ENCODE measurements around the gene IDH2.

The IDH2 gene

GRCh38 chr15:90040618-90041017, 61.6 kb downstream of the IDH2 start:
- DNase-seq, result no peak

DNA sequence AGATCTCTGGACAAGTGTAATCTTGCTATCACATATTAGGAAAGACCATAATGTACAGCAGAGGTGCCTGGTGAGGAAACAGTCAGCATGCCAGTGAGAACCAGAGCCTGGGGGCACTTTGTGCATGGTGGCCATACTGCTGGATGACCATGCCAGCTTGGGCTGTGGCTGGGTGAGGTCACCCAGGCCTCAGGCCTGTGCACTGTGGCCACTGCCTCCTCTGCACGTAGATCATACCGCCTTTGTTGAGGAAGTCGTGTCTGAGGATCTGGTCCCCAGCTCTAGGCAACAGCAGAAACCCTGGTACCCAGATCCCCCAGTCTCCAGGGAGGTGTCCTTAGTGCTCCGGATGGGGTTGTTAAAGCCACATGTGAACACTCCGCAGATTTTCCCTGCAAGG, 62.3 kb downstream of the IDH2 start:
- DNase-seq, result no peak

DNA sequence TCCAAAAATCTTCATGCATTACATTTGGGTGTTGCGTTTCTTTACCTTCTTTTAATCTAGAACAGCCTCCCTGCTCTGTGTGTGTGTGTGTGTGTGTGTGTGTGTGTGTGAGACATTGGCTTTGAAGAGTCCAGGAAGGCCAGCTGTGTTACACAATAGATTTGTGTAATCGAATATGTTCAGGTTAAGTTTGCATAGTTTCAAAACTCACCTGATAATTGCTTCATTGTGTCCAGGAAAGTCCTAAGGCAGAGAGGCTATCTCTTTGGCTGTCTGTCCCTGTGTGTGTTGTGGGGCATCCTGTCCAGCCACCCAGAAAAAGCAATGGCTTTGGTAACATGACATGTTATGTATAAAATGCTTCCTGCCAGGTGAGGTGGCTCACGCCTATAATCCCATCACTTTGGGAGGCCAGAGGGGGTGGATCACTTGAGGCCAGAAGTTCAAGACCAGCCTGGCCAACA, 63.6 kb downstream of the IDH2 start:
- DNase-seq, result no peak

DNA sequence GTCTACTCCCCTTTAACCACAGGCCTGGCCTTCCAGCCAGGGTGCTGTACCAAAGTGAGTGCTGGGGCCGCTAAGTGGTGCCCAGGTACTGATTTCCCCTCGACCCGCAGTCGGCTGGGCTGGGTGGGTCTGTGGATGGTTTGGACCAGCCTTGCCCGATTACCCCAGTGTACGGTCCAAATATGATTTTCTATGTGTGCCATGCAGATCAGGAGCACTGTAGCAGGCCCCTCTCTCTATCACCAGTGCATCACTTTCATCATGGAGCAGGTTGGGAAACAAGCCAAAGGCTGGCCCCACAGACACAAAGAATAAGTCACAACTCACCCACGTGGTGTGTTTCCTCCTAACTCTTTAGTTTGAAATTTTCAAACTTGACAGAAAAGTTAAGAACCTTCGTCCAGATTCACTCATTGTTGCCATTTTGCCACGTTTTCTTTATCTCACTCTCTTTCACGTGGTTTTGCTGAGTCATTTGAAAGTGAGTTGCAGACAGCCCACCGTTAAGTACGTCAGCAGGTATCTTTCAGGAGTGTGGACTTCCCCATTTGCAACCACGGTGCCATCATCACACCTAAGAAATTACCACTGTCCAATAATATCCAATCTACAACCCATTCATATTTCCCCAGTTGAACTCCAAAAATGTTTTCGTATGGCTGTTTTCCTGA, 64.2 kb downstream of the IDH2 start:
- DNase-seq, result no peak

- no peak for DNase-seq
Measured at GRCh38 chr15:90037511-90037860, 64.8 kb downstream of the IDH2 start.

- DNase-seq, result no peak
Measured at GRCh38 chr15:90036806-90037510, 65.3 kb downstream of the IDH2 start.

GRCh38 chr15:90036343-90036742, 65.9 kb downstream of the IDH2 start:
- DNase-seq, result no peak

- DNase-seq, result no peak
Measured at GRCh38 chr15:90035840-90036230, 66.4 kb downstream of the IDH2 start.

DNA sequence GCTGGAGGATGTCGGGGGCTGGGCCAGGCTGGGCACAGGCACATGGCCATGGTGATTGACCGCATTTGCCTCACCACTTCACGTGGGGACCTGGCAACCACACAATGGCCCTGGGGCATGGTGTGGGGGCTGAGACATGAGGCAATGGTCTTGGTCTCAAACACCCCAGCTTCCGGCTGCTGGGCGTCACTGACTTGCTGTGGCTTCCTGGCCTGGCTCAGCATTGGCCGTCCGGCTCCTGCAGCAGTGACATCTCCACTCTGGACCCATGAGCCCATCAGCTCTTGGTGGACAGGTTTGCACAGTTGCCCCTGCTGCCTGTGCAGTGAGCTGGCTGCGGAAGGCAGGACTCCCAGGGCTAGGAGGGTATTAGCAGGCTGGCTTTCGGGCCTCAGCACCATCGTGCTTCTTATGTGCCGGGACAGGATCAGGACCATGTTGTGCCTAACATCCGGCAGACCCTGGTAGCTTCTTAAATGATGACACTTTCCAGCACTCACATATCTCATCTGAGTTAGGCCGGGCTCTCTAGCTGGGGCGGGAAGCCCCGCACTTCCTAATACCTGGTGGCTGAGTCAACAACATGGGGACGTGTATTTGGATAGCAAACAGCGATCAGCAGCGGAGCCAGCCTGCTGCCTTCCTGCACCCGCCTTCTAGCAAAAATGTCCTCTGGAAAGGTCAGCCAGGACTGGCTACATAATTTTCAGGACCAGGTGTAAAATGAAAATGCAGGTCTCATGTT, 67.0 kb downstream of the IDH2 start:
- no peak for DNase-seq

- DNase-seq, result no peak
Measured at GRCh38 chr15:90033448-90033847, 68.8 kb downstream of the IDH2 start.

All from NCI-H446 treated with DMSO at 0.1 percent for 48 hours (cell line).